OCI-LY7 (cell line): ENCODE measurements around the gene VPS8. TPM values are rescaled to one million over a fixed set of nuclear protein-coding genes. Genes with fewer than 3 reads are reported as not detected.

Experiments
- BruUV-seq: library from RNA; stranded (reverse); fragments of 400-500 nt; replicated peaks from 2 replicates; lab custom pipeline; 2021; lab: Mats Ljungman, UMichigan
- CTCF ChIA-PET: fragments of 300-600 bp; sonication (Branson Sonifier 250); formaldehyde crosslinking; loops from one replicate; lab custom pipeline; 2022; ENCODE audit warnings: antibody characterized with exemption; ENCODE audit not compliant: unreplicated experiment; lab: Charles Lee
- POLR2A ChIA-PET: fragments of 300-600 bp; sonication (Branson Sonifier 250); formaldehyde crosslinking; loops from one replicate; lab custom pipeline; 2022; ENCODE audit warnings: antibody characterized with exemption; lab: Charles Lee
- DNase-seq: peaks from one replicate; pipeline ENCODE4 v3.0.0-alpha.2; 2015; ENCODE audit warnings: low spot score
- H2AFZ ChIP-seq: fragments of 200-600 bp; sonication (generic), shearing (Covaris generic); 2 replicates; pipeline ENCODE4 v1.6.1; 2014; ENCODE audit warnings: mild to moderate bottlenecking, antibody characterized with exemption, low read length, moderate library complexity
- H3K27ac ChIP-seq: fragments of 200-600 bp; sonication (generic); 2 replicates; pipeline ENCODE4 v1.5.1; 2014; ENCODE audit warnings: mixed run types, low read depth, mild to moderate bottlenecking, moderate library complexity, low read length, inconsistent platforms; ENCODE audit not compliant: poor library complexity, severe bottlenecking
- H3K36me3 ChIP-seq: fragments of 200-600 bp; sonication (generic); 2 replicates; pipeline ENCODE4 v1.6.1; 2014; ENCODE audit warnings: mild to moderate bottlenecking, antibody characterized with exemption, low read length, moderate library complexity, mixed read lengths; ENCODE audit not compliant: insufficient read depth
- H3K4me1 ChIP-seq: fragments of 200-600 bp; sonication (generic); 2 replicates; pipeline ENCODE4 v1.5.1; 2014; ENCODE audit warnings: mild to moderate bottlenecking, low read length; ENCODE audit not compliant: insufficient read depth, poor library complexity, severe bottlenecking
- H3K4me2 ChIP-seq: fragments of 200-600 bp; sonication (generic); 2 replicates; pipeline ENCODE4 v1.6.1; 2014; ENCODE audit warnings: mild to moderate bottlenecking, low read length
- H3K4me3 ChIP-seq: fragments of 200-600 bp; sonication (generic); 2 replicates; pipeline ENCODE4 v1.5.1; 2014; ENCODE audit warnings: mild to moderate bottlenecking, low read depth, low read length; ENCODE audit not compliant: poor library complexity, severe bottlenecking
- H3K79me2 ChIP-seq: fragments of 200-600 bp; sonication (generic); 2 replicates; pipeline ENCODE4 v1.6.1; 2016; ENCODE audit warnings: low read depth, mild to moderate bottlenecking, low read length, moderate library complexity, mixed read lengths; ENCODE audit not compliant: insufficient read depth
- H3K9me2 ChIP-seq: fragments of 200-600 bp; sonication (generic); 2 replicates; pipeline ENCODE4 v1.6.1; 2016; ENCODE audit warnings: mild to moderate bottlenecking, low read length, mixed read lengths; ENCODE audit not compliant: insufficient read depth
- H3K9me3 ChIP-seq: fragments of 200-600 bp; sonication (generic); 2 replicates; pipeline ENCODE4 v1.6.1; 2014; ENCODE audit warnings: mild to moderate bottlenecking, mixed run types, low read length, mixed read lengths
- H4K20me1 ChIP-seq: fragments of 200-600 bp; sonication (generic); 2 replicates; pipeline ENCODE4 v1.6.1; 2014; ENCODE audit warnings: mild to moderate bottlenecking, antibody characterized with exemption, low read length, moderate library complexity, mixed read lengths; ENCODE audit not compliant: insufficient read depth
- CTCF ChIP-seq: fragments of 200-600 bp; sonication (generic); conservative IDR thresholded peaks from 2 replicates; pipeline ENCODE4 v1.5.1; 2014; ENCODE audit warnings: mild to moderate bottlenecking, antibody characterized with exemption, low read length, moderate library complexity, mixed read lengths
- EZH2phosphoT487 ChIP-seq: fragments of 200-600 bp; sonication (generic); IDR thresholded peaks from 2 replicates; pipeline ENCODE4 v1.6.1; 2018; ENCODE audit warnings: low read depth, borderline replicate concordance, mild to moderate bottlenecking, mixed run types, antibody characterized with exemption, low read length, moderate library complexity, mixed read lengths
- intact Hi-C: fragments of 100-400 bp; cut with micrococcal nuclease; formaldehyde crosslinking; loops from one replicate; pipeline ENCODE4 v1.10.0; 2022; ENCODE audit not compliant: unreplicated experiment
- total RNA-seq, 2 experiments: library from RNA; depleted of rRNA in 1 of 2; stranded (reverse); fragments of >200 nt in 1 of 2; shearing (Covaris generic) in 1 of 2; gene quantifications; 2 replicates each; pipeline ENCODE4 v1.2.3, GENCODE V29; 2014 to 2022

Gene VPS8
- total RNA-seq, 2 experiments from 2014 or later, result 33.5 to 44.9 TPM

GRCh38 chr3:184778426-184779332, 33.3 kb upstream of the VPS8 start:
- ChIA-PET CTCF (interaction anchor here (0.8 to 1.6 kb wide), 4 partner anchors 82 to 220 kb away, joined by 4 to 16 read pairs (median 4); partner anchors contain the start of gene EPHB3), POLR2A (no interaction called here)
- Histone ChIP-seq H3K36me3 (no peaks in the 10 kb centered on the region), H2AFZ (no peak overlapping the region), H3K9me3 (no peaks in the 10 kb centered on the region), H3K27ac (no peak overlapping the region), H3K9me2 (no peaks in the 10 kb centered on the region), H3K79me2 (no peaks in the 10 kb centered on the region), H3K4me1 (no peaks in the 10 kb centered on the region), H3K4me2 (no peak overlapping the region), H4K20me1 (no peaks in the 10 kb centered on the region), H3K4me3 (no peak overlapping the region)
- TF ChIP-seq EZH2phosphoT487, result no peak
- TF ChIP-seq CTCF, result no peak
- DNase-seq, result no peak
- no TSS peak for BruUV-seq
- intact Hi-C loops, result loop anchor here (10.0 kb wide), 1 partner anchor 384 kb away; no protein-coding TSS in a partner anchor

GRCh38 chr3:184780981-184781515, 30.9 kb upstream of the VPS8 start:
- H3K9me3 ChIP-seq, result no peaks in the 10 kb centered on the region
- no peaks in the 10 kb centered on the region for H3K9me2 ChIP-seq
- no peak overlapping the region for H2AFZ ChIP-seq
- ChIA-PET POLR2A (no interaction called here), CTCF (no interaction called here)
- H3K4me1 ChIP-seq, result peaks cover 9% of the 10 kb centered on the region
- TF ChIP-seq EZH2phosphoT487, result no peak
- no peak for TF ChIP-seq CTCF
- no peaks in the 10 kb centered on the region for H3K79me2 ChIP-seq
- H4K20me1 ChIP-seq, result no peaks in the 10 kb centered on the region
- no peak overlapping the region for H3K4me2 ChIP-seq
- no peak overlapping the region for H3K27ac ChIP-seq
- intact Hi-C loops, result no loop called here
- DNase-seq, result no peak
- BruUV-seq, result no TSS peak
- H3K4me3 ChIP-seq, result no peak overlapping the region
- H3K36me3 ChIP-seq, result no peaks in the 10 kb centered on the region

- BruUV-seq, result no TSS peak
- no peak overlapping the region for H3K4me3 ChIP-seq
- ChIA-PET CTCF (no interaction called here), POLR2A (interaction anchor here (0.6 kb wide), 1 partner anchor 24 kb away, joined by 3 read pairs; no protein-coding TSS in a partner anchor)
- intact Hi-C loops, result no loop called here
- H2AFZ ChIP-seq, result no peak overlapping the region
- H3K9me3 ChIP-seq, result no peaks in the 10 kb centered on the region
- no peak for DNase-seq
- H3K4me1 ChIP-seq, result peaks cover 9% of the 10 kb centered on the region
- no peaks in the 10 kb centered on the region for H3K9me2 ChIP-seq
- H3K79me2 ChIP-seq, result no peaks in the 10 kb centered on the region
- TF ChIP-seq CTCF (no peak), EZH2phosphoT487 (no peak)
- no peak overlapping the region for H3K27ac ChIP-seq
- H4K20me1 ChIP-seq, result no peaks in the 10 kb centered on the region
- H3K4me2 ChIP-seq, result no peak overlapping the region
- H3K36me3 ChIP-seq, result no peaks in the 10 kb centered on the region
These were observed 30.2 kb upstream of the VPS8 start for GRCh38 chr3:184781801-184782200.
